Measurements from ENCODE around the gene FUT7. TPM values are rescaled to one million over a fixed set of nuclear protein-coding genes. Genes with fewer than 3 reads are reported as not detected.
"Not testable (repeated sequence)": the region's sequence is repeated elsewhere in the genome, so short reads cannot be mapped to it uniquely, and the experiment has no call there.

Gene FUT7
- total RNA-seq, 1 experiment from 2014 or later = not detected

- H3K27ac ChIP-seq (ENCODE audit: low read depth, low read length, poor library complexity, severe bottlenecking) = no peak overlapping the region
- POLR2A ChIA-PET (ENCODE audit: low non-redundant PET) = no interaction called here
- no TSS peak for BruUV-seq (replicated peaks)
- H3K9me3 ChIP-seq (ENCODE audit: low read depth, low read length, poor library complexity, severe bottlenecking) = no peaks in the 10 kb centered on the region
- no peak for DNase-seq (ENCODE audit: low spot score)
- no peak for TF ChIP-seq CTCF (conservative IDR thresholded peaks at IDR 0.05; ENCODE audit: low read depth, low read length)
- TF ChIP-seq EZH2 (IDR thresholded peaks at IDR 0.05; ENCODE audit: borderline replicate concordance, low read depth, low read length, poor library complexity, severe bottlenecking) = no peak
- peaks cover 3% of the 10 kb centered on the region for H3K36me3 ChIP-seq (ENCODE audit: insufficient read depth, low read length, poor library complexity, severe bottlenecking)
- no peak overlapping the region for H3K4me3 ChIP-seq (ENCODE audit: low read depth, low read length, poor library complexity, severe bottlenecking)
- no peaks in the 10 kb centered on the region for H3K4me1 ChIP-seq (ENCODE audit: insufficient read depth, low read length, poor library complexity, severe bottlenecking)
- no peaks in the 10 kb centered on the region for H3K27me3 ChIP-seq (replicated peaks; ENCODE audit: insufficient read depth, low read depth, low read length, poor library complexity)
- CTCF ChIA-PET = no interaction called here
- intact Hi-C loops (cut with micrococcal nuclease; ENCODE audit: unreplicated experiment) = no loop called here
Observed at GRCh38 chr9:137006116-137007003, 25.5 kb downstream of the FUT7 start.

GRCh38 chr9:137004285-137004684 lies 27.6 kb downstream of the FUT7 start:
- H3K27ac ChIP-seq (ENCODE audit: low read depth, low read length, poor library complexity, severe bottlenecking); BruUV-seq (replicated peaks); intact Hi-C loops (cut with micrococcal nuclease; ENCODE audit: unreplicated experiment); DNase-seq (ENCODE audit: low spot score); CTCF ChIA-PET; H3K4me1 ChIP-seq (ENCODE audit: insufficient read depth, low read length, poor library complexity, severe bottlenecking); H3K4me3 ChIP-seq (ENCODE audit: low read depth, low read length, poor library complexity, severe bottlenecking); H3K27me3 ChIP-seq (replicated peaks; ENCODE audit: insufficient read depth, low read depth, low read length, poor library complexity); H3K36me3 ChIP-seq (ENCODE audit: insufficient read depth, low read length, poor library complexity, severe bottlenecking); H3K9me3 ChIP-seq (ENCODE audit: low read depth, low read length, poor library complexity, severe bottlenecking); POLR2A ChIA-PET (ENCODE audit: low non-redundant PET): not testable (repeated sequence)
- peak; percentile 36 for TF ChIP-seq CTCF (conservative IDR thresholded peaks at IDR 0.05; ENCODE audit: low read depth, low read length)

GRCh38 chr9:137002646-137003041 lies 29.2 kb downstream of the FUT7 start:
- CTCF ChIA-PET = interaction anchor here (1.2 kb wide), 1 partner anchor 33 kb away, joined by 3 read pairs; no protein-coding TSS in a partner anchor
- no peaks in the 10 kb centered on the region for H3K9me3 ChIP-seq (ENCODE audit: low read depth, low read length, poor library complexity, severe bottlenecking)
- H3K4me3 ChIP-seq (ENCODE audit: low read depth, low read length, poor library complexity, severe bottlenecking) = no peak overlapping the region
- H3K4me1 ChIP-seq (ENCODE audit: insufficient read depth, low read length, poor library complexity, severe bottlenecking) = no peaks in the 10 kb centered on the region
- POLR2A ChIA-PET (ENCODE audit: low non-redundant PET) = no interaction called here
- no peak for DNase-seq (ENCODE audit: low spot score)
- TF ChIP-seq EZH2 (IDR thresholded peaks at IDR 0.05; ENCODE audit: borderline replicate concordance, low read depth, low read length, poor library complexity, severe bottlenecking) = no peak
- TF ChIP-seq CTCF (conservative IDR thresholded peaks at IDR 0.05; ENCODE audit: low read depth, low read length) = no peak
- no peaks in the 10 kb centered on the region for H3K27me3 ChIP-seq (replicated peaks; ENCODE audit: insufficient read depth, low read depth, low read length, poor library complexity)
- no TSS peak for BruUV-seq (replicated peaks)
- intact Hi-C loops (cut with micrococcal nuclease; ENCODE audit: unreplicated experiment) = no loop called here
- no peaks in the 10 kb centered on the region for H3K36me3 ChIP-seq (ENCODE audit: insufficient read depth, low read length, poor library complexity, severe bottlenecking)
- H3K27ac ChIP-seq (ENCODE audit: low read depth, low read length, poor library complexity, severe bottlenecking) = no peak overlapping the region
